ENCODE measurements around the gene EPC1.

Gene EPC1

DNA sequence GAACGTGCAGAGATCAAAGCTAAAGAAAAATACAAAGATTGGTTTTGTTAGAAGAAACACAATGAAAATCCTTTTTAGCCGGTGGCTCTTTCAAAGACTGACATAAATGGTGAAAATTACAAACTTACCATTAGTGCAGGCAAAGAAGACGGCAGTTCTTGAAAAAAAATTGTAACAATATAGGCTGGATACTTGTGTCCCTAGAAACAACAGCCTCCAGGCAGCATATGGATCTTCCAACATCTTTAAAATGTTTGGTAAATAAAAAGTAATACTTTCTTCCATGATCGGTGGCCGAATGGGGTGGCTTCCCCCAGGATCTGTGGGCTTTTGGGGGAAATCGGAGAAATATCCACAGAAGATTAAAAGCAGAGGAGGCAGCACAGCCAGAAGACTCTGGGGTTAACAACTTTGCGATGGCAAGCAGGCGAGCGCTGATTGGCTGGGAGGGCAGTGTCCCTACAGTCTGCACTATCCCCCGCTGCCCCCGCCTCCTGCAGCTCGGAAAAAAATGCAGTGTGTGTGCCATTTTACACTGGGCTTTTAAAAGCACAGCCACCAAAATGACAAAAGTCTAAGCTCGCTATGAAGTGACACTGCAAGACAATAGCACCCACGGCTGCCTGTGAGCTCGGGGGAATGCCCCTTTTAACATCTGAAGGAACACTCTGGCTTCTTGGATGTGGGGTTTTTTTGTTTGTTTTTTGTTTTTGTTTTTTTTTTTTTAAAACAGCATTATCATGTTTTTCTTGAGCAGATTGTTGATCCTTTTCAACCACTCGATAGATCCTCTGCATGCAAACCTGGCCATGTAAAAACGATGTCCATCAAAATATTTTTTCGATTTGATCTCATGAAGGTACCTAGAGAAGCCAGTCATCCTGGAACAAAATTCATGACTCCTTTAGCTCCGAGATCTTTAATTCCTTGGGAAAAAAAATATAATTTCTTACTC, 31.7 kb upstream of the EPC1 start (continued):
- TF ChIP-seq HOXD13 (CRISPR knock-in tag; IDR thresholded peaks at IDR 0.05; ENCODE audit: borderline replicate concordance): 0 out of 2 replicates have a peak, but pooled peaks have one; percentile 37
- TF ChIP-seq ZSCAN16 (tag by site-specific recombination; IDR thresholded peaks at IDR 0.05): no peak
- TF ChIP-seq, protein P1, sequence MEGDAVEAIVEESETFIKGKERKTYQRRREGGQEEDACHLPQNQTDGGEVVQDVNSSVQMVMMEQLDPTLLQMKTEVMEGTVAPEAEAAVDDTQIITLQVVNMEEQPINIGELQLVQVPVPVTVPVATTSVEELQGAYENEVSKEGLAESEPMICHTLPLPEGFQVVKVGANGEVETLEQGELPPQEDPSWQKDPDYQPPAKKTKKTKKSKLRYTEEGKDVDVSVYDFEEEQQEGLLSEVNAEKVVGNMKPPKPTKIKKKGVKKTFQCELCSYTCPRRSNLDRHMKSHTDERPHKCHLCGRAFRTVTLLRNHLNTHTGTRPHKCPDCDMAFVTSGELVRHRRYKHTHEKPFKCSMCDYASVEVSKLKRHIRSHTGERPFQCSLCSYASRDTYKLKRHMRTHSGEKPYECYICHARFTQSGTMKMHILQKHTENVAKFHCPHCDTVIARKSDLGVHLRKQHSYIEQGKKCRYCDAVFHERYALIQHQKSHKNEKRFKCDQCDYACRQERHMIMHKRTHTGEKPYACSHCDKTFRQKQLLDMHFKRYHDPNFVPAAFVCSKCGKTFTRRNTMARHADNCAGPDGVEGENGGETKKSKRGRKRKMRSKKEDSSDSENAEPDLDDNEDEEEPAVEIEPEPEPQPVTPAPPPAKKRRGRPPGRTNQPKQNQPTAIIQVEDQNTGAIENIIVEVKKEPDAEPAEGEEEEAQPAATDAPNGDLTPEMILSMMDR (tag by site-specific recombination; IDR thresholded peaks at IDR 0.05): no peak
- TF ChIP-seq ZNF776 (tag by site-specific recombination; IDR thresholded peaks at IDR 0.05; ENCODE audit: borderline replicate concordance): no peak
- TF ChIP-seq, protein P2, sequence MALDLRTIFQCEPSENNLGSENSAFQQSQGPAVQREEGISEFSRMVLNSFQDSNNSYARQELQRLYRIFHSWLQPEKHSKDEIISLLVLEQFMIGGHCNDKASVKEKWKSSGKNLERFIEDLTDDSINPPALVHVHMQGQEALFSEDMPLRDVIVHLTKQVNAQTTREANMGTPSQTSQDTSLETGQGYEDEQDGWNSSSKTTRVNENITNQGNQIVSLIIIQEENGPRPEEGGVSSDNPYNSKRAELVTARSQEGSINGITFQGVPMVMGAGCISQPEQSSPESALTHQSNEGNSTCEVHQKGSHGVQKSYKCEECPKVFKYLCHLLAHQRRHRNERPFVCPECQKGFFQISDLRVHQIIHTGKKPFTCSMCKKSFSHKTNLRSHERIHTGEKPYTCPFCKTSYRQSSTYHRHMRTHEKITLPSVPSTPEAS (tag by site-specific recombination; IDR thresholded peaks at IDR 0.05): peak; percentile 39
- peak; percentile 89; the same call in 1 of the 2 replicates for TF ChIP-seq ZNF561 (tag by site-specific recombination; IDR thresholded peaks at IDR 0.05; ENCODE audit: borderline replicate concordance)
- TF ChIP-seq ZNF555 (tag by site-specific recombination; conservative IDR thresholded peaks at IDR 0.05): no peak
- TF ChIP-seq ZFP69B (tag by site-specific recombination; IDR thresholded peaks at IDR 0.05): peak; percentile 84
- TF ChIP-seq, protein P3, sequence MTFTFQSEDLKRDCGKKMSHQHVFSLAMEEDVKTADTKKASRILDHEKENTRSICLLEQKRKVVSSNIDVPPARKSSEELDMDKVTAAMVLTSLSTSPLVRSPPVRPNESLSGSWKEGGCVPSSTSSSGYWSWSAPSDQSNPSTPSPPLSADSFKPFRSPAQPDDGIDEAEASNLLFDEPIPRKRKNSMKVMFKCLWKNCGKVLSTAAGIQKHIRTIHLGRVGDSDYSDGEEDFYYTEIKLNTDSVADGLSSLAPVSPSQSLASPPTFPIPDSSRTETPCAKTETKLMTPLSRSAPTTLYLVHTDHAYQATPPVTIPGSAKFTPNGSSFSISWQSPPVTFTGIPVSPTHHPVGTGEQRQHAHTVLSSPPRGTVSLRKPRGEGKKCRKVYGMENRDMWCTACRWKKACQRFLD (tag by site-specific recombination; IDR thresholded peaks at IDR 0.05): no peak
- TF ChIP-seq, protein P4, sequence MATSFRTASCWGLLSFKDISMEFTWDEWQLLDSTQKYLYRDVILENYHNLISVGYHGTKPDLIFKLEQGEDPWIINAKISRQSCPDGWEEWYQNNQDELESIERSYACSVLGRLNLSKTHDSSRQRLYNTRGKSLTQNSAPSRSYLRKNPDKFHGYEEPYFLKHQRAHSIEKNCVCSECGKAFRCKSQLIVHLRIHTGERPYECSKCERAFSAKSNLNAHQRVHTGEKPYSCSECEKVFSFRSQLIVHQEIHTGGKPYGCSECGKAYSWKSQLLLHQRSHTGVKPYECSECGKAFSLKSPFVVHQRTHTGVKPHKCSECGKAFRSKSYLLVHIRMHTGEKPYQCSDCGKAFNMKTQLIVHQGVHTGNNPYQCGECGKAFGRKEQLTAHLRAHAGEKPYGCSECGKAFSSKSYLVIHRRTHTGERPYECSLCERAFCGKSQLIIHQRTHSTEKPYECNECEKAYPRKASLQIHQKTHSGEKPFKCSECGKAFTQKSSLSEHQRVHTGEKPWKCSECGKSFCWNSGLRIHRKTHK (tag by site-specific recombination; IDR thresholded peaks at IDR 0.05): no peak
- peak; percentile 17; the same call in 1 of the 2 replicates for TF ChIP-seq ZXDB (tag by site-specific recombination; IDR thresholded peaks at IDR 0.05)
- TF ChIP-seq, protein P5, sequence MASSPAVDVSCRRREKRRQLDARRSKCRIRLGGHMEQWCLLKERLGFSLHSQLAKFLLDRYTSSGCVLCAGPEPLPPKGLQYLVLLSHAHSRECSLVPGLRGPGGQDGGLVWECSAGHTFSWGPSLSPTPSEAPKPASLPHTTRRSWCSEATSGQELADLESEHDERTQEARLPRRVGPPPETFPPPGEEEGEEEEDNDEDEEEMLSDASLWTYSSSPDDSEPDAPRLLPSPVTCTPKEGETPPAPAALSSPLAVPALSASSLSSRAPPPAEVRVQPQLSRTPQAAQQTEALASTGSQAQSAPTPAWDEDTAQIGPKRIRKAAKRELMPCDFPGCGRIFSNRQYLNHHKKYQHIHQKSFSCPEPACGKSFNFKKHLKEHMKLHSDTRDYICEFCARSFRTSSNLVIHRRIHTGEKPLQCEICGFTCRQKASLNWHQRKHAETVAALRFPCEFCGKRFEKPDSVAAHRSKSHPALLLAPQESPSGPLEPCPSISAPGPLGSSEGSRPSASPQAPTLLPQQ (tag by site-specific recombination; IDR thresholded peaks at IDR 0.05): peak; percentile 89
- no peak for TF ChIP-seq ZSCAN23 (tag by site-specific recombination; IDR thresholded peaks at IDR 0.05)
- TF ChIP-seq, protein P6, sequence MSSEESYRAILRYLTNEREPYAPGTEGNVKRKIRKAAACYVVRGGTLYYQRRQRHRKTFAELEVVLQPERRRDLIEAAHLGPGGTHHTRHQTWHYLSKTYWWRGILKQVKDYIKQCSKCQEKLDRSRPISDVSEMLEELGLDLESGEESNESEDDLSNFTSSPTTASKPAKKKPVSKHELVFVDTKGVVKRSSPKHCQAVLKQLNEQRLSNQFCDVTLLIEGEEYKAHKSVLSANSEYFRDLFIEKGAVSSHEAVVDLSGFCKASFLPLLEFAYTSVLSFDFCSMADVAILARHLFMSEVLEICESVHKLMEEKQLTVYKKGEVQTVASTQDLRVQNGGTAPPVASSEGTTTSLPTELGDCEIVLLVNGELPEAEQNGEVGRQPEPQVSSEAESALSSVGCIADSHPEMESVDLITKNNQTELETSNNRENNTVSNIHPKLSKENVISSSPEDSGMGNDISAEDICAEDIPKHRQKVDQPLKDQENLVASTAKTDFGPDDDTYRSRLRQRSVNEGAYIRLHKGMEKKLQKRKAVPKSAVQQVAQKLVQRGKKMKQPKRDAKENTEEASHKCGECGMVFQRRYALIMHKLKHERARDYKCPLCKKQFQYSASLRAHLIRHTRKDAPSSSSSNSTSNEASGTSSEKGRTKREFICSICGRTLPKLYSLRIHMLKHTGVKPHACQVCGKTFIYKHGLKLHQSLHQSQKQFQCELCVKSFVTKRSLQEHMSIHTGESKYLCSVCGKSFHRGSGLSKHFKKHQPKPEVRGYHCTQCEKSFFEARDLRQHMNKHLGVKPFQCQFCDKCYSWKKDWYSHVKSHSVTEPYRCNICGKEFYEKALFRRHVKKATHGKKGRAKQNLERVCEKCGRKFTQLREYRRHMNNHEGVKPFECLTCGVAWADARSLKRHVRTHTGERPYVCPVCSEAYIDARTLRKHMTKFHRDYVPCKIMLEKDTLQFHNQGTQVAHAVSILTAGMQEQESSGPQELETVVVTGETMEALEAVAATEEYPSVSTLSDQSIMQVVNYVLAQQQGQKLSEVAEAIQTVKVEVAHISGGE (tag by site-specific recombination; conservative IDR thresholded peaks at IDR 0.05; ENCODE audit: low read depth): 0 out of 2 replicates have a peak, but pooled peaks have one; percentile 10
- peak; percentile 27; the same call in 1 of the 2 replicates for TF ChIP-seq ZBTB20 (tag by site-specific recombination; IDR thresholded peaks at IDR 0.05)
- TF ChIP-seq, protein P7, sequence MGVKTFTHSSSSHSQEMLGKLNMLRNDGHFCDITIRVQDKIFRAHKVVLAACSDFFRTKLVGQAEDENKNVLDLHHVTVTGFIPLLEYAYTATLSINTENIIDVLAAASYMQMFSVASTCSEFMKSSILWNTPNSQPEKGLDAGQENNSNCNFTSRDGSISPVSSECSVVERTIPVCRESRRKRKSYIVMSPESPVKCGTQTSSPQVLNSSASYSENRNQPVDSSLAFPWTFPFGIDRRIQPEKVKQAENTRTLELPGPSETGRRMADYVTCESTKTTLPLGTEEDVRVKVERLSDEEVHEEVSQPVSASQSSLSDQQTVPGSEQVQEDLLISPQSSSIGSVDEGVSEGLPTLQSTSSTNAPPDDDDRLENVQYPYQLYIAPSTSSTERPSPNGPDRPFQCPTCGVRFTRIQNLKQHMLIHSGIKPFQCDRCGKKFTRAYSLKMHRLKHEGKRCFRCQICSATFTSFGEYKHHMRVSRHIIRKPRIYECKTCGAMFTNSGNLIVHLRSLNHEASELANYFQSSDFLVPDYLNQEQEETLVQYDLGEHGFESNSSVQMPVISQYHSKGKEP (tag by site-specific recombination; IDR thresholded peaks at IDR 0.05): peak; percentile 89
- TF ChIP-seq WT1 (tag by site-specific recombination; IDR thresholded peaks at IDR 0.05): no peak
- TF ChIP-seq KLF10 (tag by site-specific recombination; IDR thresholded peaks at IDR 0.05): no peak
- TF ChIP-seq ZNF324 (tag by site-specific recombination; IDR thresholded peaks at IDR 0.05): peak; percentile 16; the same call in 1 of the 2 replicates
- no peak for TF ChIP-seq ZNF211 (tag by site-specific recombination; IDR thresholded peaks at IDR 0.05; ENCODE audit: low read depth)
- 0 out of 2 replicates have a peak, but pooled peaks have one; percentile 11 for TF ChIP-seq ZFHX2 (tag by site-specific recombination; conservative IDR thresholded peaks at IDR 0.05)
- no peak for TF ChIP-seq TCF7L2 (IDR thresholded peaks at IDR 0.05; ENCODE audit: borderline replicate concordance, low read depth, low read length)
- TF ChIP-seq, protein P8, sequence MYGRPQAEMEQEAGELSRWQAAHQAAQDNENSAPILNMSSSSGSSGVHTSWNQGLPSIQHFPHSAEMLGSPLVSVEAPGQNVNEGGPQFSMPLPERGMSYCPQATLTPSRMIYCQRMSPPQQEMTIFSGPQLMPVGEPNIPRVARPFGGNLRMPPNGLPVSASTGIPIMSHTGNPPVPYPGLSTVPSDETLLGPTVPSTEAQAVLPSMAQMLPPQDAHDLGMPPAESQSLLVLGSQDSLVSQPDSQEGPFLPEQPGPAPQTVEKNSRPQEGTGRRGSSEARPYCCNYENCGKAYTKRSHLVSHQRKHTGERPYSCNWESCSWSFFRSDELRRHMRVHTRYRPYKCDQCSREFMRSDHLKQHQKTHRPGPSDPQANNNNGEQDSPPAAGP (tag by site-specific recombination; IDR thresholded peaks at IDR 0.05): 0 out of 2 replicates have a peak, but pooled peaks have one; percentile 26
